ENCODE measurements around the gene NPIPA5.
"Not testable (repeated sequence)": the region's sequence is repeated elsewhere in the genome, so short reads cannot be mapped to it uniquely, and the experiment has no call there.

DNA sequence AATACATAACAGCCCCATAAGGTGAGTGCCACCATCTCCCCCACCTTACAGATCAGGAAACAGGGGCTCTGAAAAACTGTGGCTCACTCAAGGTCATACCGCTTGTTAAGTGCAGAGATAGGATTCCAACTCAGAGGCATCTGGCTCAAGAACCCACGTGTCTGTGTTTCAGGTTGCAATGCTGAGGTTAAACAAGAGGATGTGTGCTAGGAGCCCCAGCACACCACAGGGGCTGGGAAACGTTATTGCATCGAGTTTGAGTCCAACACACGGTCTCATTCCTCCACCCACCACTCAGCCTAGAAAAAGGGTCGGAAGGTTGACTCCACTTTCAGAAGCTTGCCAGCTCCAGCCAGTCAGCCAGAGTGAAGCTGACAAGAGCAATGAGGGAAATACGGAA lies 29.4 kb downstream of the NPIPA5 start:
- TF ChIP-seq, protein P1, sequence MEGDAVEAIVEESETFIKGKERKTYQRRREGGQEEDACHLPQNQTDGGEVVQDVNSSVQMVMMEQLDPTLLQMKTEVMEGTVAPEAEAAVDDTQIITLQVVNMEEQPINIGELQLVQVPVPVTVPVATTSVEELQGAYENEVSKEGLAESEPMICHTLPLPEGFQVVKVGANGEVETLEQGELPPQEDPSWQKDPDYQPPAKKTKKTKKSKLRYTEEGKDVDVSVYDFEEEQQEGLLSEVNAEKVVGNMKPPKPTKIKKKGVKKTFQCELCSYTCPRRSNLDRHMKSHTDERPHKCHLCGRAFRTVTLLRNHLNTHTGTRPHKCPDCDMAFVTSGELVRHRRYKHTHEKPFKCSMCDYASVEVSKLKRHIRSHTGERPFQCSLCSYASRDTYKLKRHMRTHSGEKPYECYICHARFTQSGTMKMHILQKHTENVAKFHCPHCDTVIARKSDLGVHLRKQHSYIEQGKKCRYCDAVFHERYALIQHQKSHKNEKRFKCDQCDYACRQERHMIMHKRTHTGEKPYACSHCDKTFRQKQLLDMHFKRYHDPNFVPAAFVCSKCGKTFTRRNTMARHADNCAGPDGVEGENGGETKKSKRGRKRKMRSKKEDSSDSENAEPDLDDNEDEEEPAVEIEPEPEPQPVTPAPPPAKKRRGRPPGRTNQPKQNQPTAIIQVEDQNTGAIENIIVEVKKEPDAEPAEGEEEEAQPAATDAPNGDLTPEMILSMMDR (IDR thresholded peaks at IDR 0.05): not testable (repeated sequence)
- TF ChIP-seq POLR2A (IDR thresholded peaks at IDR 0.05): not testable (repeated sequence)
